Activated T-cell treated with anti-CD3 and anti-CD28 coated beads, Interleukin-2, amount 50 U/mL, for 1 hour (primary cell): ENCODE data around the gene SFTPB.
"Not testable (repeated sequence)": the region's sequence is repeated elsewhere in the genome, so short reads cannot be mapped to it uniquely, and the experiment has no call there.

Experiments
- DNase-seq: peaks from one replicate; pipeline ENCODE4 v3.0.0-alpha.2; 2020

The SFTPB gene

DNA sequence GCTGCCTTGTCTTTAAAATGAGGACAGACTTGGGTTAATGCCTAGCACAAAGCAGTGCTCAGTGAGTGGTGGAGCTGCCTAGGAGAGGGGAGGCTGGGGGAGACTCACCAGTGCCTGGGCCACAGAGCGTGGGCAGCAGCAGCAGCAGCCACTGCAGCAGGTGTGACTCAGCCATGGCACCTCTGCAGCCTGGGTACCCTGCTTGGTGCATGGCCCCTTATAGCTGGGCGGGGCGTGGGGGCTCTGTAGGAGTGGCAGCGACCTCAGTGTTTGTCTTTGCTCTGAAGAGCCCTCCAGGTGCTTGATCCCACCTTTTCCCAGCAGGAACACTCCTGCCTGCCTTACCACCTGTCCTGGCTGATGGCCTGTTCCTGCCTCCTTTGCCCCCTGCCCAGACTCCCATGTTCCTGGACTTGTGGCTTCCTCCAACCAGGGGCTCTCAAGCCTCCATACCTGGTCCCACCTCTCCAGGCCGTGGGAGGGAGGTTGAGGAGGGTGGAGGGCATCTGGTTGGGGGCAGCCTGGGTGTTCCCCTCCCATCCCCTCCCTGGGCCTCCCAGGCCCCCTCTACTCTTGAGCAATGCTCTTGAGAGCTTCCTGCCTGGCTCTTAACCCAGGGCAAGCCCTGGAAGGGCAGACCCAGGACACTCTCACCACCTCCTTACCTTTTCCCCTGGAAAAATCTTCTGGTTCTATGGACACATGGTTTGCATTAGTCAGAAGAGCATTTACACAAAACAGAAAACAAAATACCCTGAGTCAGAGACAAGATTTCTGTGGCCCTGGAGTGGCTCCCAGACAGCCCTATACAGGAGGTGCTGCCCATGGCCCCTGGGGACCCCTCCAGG, at the start of gene SFTPB:
TSS of gene SFTPB (minus strand) at position 191 of the 848 bp plus-strand sequence. CDS start at position 175, 16 bp downstream.
- DNase-seq: no peak

DNA sequence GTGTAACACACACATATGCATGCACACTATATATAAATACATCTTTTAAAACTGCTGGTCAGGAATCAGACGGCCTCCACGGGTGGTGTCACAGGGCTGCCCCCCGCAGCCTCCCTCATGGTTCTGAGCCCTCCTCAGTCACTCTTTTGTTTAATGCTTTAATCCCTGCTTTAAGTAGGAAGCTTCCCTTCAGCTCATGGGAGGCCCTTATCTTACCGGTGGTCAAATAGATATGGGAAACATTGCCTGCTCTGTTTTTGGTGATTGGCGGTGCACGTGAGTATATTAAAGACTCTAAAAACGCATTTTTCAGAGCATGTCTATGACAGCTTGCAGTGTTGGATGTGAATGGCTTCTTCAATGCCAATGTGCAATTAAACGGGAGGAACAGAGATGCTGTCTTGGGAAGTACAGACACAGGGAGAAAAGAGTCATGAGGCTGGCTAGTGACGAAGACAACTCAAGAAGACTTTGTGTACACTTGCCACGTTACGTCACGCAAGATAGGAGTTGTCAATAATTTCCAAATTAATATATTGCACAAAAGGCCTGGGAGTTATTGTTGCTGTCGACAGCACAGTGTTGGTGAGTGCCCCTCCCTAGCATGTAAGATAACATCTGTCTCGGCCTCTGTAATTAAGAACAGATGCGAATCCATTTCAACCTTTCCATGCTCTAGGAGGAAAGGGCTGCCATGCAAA, 49.5 kb upstream of the SFTPB start:
- no peak for DNase-seq

DNA sequence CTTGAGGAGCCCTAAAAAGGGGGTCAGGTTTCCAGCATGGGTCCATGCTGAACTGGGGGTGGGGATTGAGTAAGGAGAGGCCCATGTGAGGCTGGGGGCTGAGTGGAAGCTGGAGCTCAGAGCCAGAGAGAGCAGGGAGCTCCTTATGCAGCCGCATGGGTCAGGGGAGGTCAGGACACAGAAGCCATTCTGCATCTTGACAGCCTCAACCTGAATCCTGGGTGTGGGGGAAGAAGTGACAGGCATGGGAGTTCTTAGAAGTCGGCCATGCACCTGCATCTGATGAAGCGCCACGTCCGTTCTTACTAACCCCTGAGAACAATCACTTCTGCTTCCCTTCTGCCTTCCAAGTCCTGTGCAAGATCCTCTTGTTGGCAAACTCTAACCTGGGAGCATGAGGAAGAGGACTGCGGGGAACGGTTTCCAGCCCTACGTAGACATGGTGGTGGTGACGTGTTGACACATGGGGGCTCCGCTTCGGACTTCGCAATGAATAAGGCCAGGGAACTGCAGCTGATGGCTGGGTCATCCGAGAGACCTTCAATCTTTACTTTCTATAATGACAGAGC, 48.4 kb upstream of the SFTPB start:
- no peak for DNase-seq

DNA sequence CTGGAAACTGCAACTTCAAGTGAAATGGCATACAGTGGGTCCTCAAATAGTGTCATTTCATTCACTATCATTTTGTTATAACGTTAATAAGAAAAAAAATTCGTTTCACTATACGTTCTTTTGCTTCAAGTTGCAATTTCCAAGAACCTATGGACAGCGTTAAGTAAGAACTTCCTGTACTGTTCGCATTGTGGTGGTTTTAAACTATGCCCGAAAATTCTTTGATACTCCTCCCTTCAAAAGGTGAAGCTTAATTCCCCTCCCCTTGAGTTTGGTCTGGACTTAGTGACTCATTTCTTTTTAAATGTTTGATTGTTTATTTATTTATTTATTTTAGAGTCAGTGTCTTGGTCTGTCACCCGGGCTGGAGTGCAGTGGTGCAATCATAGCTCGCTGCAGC, 46.8 kb upstream of the SFTPB start:
- no peak for DNase-seq

DNA sequence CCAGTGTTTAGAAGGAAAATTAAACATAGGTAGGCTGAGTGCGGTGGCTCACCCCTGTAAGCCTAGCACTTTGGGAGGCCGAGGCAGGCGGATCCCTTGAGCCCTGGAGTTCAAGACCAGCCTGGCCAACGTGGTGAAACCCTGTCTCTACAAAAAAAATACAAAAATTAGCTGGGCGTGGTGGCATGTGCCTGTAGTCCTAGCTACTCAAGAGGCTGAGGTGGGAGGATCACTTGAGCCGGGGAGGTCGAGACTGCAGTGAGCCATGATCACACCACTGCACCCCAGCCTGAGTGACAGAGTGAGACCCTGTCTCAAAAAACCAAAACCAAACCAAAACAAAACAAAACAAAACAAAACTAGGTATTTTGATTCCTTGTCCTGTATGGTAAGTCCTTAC, 46.4 kb upstream of the SFTPB start:
- DNase-seq: not testable (repeated sequence)

DNA sequence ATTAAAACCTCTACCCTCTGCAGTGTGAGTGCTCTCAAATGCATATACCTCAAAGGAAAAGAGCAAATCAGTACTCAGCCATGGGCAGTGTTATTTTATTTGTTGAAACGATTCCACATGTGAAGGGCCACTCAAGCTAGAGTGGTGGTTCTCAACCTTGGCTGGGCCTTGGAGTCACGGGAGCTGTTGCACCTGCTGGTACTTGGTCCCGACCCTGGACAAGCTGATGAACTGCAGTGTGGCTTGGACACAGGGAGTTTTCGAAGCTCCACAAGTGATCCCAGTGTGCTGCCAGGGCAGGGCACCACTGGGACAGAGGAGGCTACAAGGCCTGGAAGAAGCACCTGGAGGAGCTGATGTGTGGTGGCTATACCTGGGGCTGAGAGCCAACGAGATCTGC, 45.8 kb upstream of the SFTPB start:
- DNase-seq: no peak

DNA sequence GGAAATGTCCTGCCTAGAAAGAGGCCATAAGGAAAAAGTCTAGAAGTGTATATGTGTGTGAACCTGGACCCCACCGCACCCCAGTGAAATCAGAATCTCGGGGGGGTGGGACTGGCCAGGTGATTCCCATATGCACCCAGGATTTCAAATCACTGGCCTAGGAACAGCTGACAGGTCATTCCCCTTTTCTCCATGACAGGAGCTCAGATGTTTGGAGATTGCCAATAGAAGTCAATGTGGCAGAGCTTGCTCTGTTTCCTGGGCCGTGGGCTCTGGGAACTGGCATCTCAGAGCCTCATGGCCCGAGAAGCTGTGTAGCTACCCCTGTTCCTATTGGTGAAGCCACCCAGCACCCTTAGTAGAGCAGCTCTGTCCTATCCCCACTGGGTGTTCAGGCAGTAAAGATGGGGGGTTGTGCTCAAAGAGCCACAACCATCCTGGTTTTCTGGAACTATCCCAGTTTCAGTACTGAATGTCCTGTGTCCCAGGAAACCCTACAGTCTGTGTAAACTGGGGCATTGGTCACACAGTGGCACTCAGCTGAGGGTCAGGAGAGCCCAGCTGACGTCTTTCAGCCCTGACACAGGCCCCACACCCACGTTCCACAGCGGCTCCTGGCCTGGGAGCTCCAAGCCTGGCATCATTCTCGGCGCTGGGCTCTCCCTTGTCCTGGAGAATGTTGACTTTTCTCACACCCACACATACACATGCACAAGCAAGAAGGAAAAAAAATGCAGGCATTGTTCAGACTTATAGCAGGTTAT, 45.0 kb upstream of the SFTPB start:
- DNase-seq: no peak

DNA sequence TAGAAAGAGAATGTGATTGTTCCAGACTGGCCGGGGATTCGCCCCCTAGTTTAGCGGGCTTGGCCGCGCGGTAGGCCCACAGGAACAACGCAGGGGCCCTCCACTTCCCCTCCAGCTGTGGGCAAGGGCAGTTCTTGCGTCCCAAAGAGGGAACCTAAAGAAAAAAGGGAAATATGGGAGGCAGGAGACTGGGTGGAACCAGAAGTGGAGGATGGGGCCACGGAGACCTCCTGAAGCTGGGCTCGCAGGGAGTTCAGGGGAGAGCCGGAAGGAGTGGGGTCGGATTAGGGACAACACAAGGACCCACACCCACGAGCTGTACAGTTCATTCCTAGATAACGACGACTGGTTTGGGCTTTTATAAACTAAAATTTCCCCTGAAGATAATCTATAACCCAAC, 44.3 kb upstream of the SFTPB start:
- no peak for DNase-seq

DNA sequence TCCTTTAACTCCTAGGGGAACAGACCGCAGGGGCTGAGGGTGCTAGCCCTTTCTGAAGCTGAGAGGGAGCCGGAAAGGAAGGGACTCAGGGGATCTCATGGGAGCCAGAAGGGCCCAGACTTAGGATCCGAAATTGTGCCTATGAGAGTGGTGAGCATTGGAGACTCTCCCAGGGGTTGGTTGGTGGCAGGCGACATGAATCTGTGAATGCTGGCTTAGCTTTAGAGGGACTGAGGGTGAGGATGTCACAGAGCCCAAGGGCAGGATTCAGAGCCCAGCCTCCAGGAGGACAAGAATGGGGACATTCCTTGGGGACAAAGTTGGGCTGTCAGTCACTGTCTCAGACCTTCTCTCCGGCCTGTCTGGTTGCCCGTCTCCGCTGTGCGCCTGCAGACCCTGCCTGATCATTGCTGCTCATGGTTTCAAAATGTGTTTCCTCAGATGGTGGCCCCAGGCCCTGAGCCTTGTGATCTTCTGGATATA, 43.6 kb upstream of the SFTPB start:
- no peak for DNase-seq

DNA sequence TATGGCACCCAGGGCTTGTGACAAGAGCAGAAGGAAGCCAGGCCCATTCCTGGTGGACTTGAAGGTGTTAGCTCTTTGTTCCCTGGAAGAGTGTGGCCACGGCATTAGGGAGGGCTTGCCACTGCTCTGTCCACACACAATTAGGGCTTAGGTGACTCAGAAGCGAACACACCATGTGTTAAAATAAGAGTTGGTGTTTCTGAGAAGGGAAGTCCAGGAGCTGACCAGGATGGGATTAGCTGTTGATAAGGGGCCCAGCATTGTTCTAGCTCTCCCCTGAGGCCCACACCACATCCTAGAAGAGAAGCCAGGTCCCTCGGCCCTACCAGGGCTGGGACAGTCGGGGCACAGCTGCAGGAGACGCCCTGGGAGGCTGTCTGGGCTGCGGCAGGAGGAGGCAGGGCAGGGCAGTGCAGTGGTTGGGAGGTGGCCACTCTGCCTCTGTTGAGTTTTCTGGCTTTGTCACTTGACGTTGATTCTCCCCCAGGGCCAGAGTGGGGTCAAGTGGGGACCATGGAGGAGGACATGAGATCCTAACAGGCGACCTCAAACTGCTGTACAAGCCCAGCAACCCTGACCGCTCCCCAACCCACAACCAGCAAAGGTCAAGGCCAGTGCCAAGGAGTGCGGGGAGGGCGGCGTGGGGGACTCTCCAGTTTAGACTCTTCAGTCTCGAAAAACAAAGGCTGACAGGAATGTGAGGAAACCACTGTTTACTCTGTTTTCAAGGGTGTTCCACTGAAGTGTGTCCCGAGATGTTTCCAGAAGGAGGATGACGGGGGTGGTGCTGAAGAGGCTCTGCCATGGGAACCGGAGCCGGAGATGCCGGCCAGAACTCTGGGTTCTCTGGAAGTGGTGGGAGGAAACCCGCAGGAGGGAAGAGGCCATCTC, 42.9 kb upstream of the SFTPB start:
- no peak for DNase-seq

DNA sequence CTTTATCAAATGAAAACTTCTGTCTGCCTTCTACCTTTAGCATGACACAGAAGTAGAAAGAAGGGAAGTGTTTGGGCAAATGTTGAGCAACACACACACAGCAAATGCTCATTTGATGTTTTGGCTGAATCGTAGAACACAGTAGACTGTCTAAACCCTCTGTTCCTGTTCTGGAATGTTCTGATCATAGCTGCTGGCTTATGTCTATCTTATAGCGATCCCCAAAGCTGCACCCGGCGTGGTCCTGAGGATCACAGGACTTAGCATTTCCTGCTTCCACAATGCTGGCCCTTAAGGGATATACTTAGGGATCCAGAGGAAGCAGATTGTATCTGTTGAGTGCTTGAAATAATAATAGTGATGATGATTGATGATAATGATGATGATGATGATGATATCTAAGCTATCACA, 41.4 kb upstream of the SFTPB start:
- no peak for DNase-seq

DNA sequence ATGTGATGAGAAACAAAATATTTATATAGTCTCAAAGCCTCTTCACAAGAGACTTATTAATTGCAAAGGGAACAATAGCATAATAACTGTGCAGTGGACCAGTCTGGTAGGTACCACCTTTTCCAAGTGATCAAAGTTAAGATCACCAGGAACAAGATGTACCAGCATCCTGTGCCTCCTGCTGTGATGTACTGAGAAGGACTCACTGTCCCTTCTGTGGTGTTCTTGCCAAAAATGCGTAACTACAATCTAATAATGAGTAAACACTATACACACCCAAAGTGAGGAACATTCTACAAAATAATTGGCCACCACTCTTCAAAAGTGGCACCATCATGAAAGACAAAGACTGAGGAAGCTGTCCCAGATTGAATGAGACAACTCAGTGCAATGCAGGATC, 40.6 kb upstream of the SFTPB start:
- no peak for DNase-seq

DNA sequence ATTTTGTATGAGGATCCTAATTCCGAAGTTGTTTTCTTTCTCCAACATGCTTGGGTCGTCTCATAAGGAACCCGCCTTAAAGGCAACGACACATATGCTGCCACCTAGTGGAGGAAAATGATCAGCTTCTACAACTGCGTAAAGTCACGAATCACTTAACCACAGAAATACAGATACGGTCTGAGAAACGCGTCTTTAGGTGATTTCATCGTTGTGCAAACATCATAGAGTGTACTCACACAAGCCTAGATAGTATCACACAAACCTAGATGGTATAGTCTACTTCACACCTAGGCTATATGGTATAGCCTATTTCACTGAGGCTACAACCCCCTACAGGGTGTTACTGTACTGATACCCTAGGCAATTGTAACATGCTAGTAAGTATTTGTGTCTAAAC, 39.3 kb upstream of the SFTPB start:
- DNase-seq: no peak

DNA sequence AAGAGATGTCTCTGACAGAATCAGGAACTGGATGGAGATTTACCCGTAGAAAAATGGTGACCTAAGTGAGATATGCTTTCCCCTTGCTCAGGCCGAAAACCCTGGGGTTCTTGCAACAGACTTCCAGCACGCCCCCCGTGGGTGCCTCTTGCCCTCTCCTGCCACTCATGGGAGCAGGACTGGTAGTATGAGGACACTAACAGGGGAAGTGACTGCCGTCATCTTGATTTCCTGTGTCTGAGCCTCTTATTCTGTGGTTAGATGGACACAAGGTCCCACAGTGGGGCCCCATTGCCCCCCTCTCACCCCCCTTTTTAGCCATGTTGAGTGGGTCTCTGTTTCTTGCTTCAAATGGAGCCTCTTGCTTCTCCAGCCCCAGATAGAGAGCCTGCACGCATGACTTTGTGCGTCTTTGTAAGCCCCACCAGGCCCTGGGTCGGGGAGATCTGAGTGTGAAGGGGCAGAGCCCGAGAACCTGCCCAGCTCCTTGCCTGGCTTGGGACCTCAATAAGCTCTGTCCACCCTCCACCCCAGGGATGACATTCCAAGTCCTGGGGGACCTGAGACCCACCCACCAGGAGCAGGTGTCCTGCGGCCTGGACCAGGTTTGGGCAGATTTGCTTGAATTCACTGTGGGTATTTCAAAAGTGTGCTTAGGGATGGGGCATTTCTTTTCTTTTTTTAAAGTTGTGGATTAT, 38.7 kb upstream of the SFTPB start:
- no peak for DNase-seq

DNA sequence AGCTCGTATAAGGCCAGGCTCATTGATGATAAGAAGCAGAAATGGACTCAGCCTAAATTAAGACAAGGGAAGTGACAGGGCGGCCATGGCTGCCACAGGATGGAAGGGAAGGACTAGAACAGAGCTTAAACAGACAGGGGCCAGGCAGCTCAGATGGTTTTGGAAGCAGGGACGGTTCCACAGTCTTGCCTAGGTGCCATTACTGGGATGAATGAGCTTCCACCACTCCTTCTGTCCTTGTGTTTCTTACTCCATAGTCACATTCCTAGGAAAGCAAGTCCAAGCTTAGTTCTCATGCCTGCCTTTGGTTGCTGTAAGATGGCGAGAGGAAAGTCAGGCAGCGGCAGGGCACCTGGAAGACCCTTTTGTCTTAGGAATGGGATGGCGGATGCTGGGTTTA, 38.1 kb upstream of the SFTPB start:
- no peak for DNase-seq

DNA sequence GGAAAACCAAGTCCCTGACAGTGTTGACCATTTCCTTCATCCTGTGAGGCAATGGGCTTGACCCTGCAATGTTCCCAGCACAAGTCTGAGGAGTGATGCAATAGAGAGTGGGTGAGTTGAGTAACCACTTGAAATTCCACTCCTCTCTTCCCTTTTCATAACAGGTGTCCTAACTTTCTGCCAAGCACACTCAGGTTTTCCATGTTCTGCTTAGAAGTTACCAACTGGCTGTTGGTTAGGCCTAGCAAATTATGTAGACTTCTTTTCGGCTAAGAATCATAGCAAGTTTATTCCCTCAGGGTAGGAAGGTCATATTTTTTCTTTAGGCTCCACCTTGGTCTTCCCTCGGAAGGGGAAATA, 37.7 kb upstream of the SFTPB start:
- no peak for DNase-seq

DNA sequence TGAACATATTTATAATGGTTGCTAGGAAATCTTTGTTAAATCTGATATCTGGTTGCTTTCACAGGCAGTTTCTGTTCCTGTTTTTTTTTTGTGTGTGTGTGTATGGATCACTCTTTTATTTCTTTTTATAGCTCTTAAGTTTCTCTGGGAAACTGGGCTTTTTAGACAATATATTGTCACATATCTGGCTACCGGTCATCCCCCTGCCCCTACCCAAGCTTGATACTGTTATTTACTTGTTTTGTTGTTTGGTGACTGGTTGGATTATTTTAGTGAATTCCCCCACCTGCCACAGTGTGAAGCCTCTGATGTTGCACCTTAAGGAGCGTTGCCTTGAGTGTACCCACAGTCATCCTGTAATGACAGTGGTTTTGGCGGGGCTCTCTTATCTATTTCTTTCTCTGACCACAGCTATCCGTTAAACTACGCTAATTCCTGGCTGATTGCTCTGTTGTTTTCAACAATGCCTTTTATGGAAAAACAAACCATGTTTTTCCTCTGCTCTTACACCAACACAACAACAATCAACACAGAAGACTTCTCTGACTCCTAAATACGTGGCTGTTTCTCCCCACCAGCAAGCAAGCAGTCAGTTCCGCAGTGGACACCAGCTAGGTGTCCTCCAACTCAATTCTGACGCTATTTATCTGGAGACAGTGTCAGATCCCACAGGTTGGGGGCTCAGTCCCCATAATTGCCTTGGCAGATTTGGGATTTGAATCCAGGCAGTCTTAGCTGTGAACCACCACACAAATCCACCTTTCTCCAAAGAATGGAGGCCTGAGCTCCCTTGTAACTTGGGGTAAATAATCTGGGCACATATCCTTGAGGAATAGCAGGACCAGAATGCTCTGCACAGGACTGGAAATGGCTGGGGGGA, 37.0 kb upstream of the SFTPB start:
- no peak for DNase-seq

DNA sequence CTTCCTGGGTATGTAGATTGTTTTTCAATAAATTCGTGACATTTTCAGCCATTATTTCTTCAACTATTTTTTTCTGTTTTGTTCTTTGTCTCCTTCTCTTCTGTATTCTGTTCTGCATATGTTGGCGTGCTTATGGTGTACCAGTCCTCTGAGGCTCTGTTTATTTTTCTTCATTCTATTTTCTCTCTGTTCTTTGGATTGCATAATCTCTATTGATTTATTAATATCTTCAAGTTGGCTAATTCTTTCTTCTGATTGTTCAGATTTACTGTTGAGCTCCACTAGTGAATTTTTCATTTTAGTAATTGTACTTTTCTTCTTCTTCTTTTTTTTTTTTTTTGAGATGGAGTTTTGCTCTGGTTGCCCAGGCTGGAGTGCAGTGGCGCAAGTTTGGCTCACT, 36.0 kb upstream of the SFTPB start:
- no peak for DNase-seq

DNA sequence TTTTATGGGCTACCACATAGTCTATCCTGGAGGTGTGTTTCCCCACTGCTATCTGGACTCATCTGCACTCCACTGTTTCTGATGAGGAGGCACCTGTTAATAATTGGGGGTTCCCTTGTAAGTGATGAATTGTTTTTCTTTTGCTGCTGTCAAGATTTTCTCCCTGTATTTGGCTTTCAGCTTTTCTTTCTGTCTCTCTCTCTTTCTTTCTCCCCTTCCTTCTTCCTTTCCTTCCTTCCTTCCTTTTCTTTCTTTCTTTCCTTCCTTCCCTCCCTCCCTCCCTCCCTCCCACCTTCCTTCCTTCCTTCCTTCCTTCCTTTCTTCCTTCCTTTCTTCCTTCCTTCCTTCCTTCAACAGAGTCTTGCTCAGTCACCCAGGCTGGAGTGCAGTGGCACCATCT, 35.3 kb upstream of the SFTPB start:
- no peak for DNase-seq

DNA sequence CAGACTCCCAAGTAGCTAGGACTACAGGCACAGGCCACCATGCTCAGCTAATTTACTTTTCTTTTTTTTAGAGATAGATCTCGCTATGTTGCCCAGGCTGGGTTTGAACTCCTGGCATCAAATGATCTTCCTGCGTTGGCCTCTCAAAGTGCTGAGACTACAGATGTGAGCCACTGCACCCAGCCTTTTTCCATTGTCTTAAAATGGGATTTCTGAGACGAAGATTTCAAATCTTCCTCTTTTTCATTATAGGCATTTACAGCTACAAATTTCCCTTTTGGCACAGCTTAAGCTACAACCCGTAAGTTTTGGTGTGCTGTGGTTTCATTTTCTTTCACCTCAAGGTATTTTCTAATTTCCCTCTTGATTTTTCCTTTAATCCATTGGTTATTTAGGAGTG, 34.8 kb upstream of the SFTPB start:
- no peak for DNase-seq

DNA sequence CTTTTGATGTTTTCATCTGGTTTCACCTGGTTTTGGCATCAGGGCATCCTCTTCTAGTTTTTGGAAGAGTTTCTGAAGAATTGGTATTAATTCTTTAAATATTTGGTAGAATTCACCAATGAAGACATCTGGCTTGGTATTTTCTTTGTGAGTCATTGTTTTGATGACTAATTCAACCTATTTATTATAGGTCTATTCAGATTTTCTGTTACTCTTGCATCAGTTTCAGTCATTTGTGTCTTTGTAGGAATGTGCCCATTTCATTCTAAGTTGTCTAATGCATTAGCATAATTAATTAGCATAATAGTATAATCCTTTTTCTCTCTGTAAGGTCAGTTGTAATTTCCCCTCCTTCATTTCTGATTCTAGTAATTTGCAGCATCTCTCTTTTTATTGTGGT, 34.2 kb upstream of the SFTPB start:
- DNase-seq: no peak
